ENCODE measurements around the gene RALGPS2.
A peak's percentile ranks its signal among the peaks of the same experiment; 100 is the strongest.

Gene RALGPS2

GRCh38 chr1:178724728-178725465 is at the start of gene RALGPS2:
RALGPS2 (plus strand) TSS chr1:178725244; CDS start chr1:178776765, 51,521 bp downstream.
- peak within 1 kb of the TSS; percentile 93 for H3K4me2 ChIP-seq (ENCODE audit: low read depth, low read length, poor library complexity, severe bottlenecking)
- no peaks in the 10 kb centered on the region for H3K9me3 ChIP-seq (ENCODE audit: insufficient read depth, low read length)
- peak within 1 kb of the TSS; percentile 83 for H3K9ac ChIP-seq (ENCODE audit: low read length)
- TF ChIP-seq, protein P1, sequence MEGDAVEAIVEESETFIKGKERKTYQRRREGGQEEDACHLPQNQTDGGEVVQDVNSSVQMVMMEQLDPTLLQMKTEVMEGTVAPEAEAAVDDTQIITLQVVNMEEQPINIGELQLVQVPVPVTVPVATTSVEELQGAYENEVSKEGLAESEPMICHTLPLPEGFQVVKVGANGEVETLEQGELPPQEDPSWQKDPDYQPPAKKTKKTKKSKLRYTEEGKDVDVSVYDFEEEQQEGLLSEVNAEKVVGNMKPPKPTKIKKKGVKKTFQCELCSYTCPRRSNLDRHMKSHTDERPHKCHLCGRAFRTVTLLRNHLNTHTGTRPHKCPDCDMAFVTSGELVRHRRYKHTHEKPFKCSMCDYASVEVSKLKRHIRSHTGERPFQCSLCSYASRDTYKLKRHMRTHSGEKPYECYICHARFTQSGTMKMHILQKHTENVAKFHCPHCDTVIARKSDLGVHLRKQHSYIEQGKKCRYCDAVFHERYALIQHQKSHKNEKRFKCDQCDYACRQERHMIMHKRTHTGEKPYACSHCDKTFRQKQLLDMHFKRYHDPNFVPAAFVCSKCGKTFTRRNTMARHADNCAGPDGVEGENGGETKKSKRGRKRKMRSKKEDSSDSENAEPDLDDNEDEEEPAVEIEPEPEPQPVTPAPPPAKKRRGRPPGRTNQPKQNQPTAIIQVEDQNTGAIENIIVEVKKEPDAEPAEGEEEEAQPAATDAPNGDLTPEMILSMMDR (IDR thresholded peaks at IDR 0.05; ENCODE audit: insufficient read depth, low read length, poor library complexity, severe bottlenecking): no peak
- TF ChIP-seq EZH2phosphoT487 (conservative IDR thresholded peaks at IDR 0.05; ENCODE audit: low read length): no peak
- H3K27me3 ChIP-seq (ENCODE audit: low read length): no peaks in the 10 kb centered on the region
- H3K27ac ChIP-seq (ENCODE audit: low read depth, low read length): peak within 1 kb of the TSS; percentile 80
- peaks cover 26% of the 10 kb centered on the region for H3F3A ChIP-seq (ENCODE audit: insufficient read depth)
- H3K79me2 ChIP-seq (ENCODE audit: insufficient read depth, low read length): peaks cover 45% of the 10 kb centered on the region
- H3K9me2 ChIP-seq (replicated peaks; ENCODE audit: insufficient read depth, low read length): no peaks in the 10 kb centered on the region
- no peaks in the 10 kb centered on the region for H4K20me1 ChIP-seq (ENCODE audit: low read depth, low read length)
- peak within 1 kb of the TSS; percentile 74 for H3K4me3 ChIP-seq (ENCODE audit: insufficient read depth, low read length, poor library complexity, severe bottlenecking)
- H3K36me3 ChIP-seq (ENCODE audit: low read length): peaks cover 12% of the 10 kb centered on the region
- H2AFZ ChIP-seq (ENCODE audit: low read depth, low read length, severe bottlenecking): peak within 1 kb of the TSS; percentile 15

GRCh38 chr1:178679237-178679636 is 45.8 kb upstream of the RALGPS2 start:
- no peaks in the 10 kb centered on the region for H4K20me1 ChIP-seq (ENCODE audit: low read depth, low read length)
- no peaks in the 10 kb centered on the region for H3K27me3 ChIP-seq (ENCODE audit: low read length)
- no peaks in the 10 kb centered on the region for H3K79me2 ChIP-seq (ENCODE audit: insufficient read depth, low read length)
- H3K4me2 ChIP-seq (ENCODE audit: low read depth, low read length, poor library complexity, severe bottlenecking): no peak overlapping the region
- TF ChIP-seq EZH2phosphoT487 (conservative IDR thresholded peaks at IDR 0.05; ENCODE audit: low read length): no peak
- TF ChIP-seq, protein P1 (IDR thresholded peaks at IDR 0.05; ENCODE audit: insufficient read depth, low read length, poor library complexity, severe bottlenecking): no peak
- H2AFZ ChIP-seq (ENCODE audit: low read depth, low read length, severe bottlenecking): no peak overlapping the region
- no peaks in the 10 kb centered on the region for H3F3A ChIP-seq (ENCODE audit: insufficient read depth)
- no peaks in the 10 kb centered on the region for H3K9me2 ChIP-seq (replicated peaks; ENCODE audit: insufficient read depth, low read length)
- no peaks in the 10 kb centered on the region for H3K36me3 ChIP-seq (ENCODE audit: low read length)
- H3K9me3 ChIP-seq (ENCODE audit: insufficient read depth, low read length): no peaks in the 10 kb centered on the region
- H3K9ac ChIP-seq (ENCODE audit: low read length): no peak overlapping the region
- no peak overlapping the region for H3K27ac ChIP-seq (ENCODE audit: low read depth, low read length)
- no peak overlapping the region for H3K4me3 ChIP-seq (ENCODE audit: insufficient read depth, low read length, poor library complexity, severe bottlenecking)

DNA sequence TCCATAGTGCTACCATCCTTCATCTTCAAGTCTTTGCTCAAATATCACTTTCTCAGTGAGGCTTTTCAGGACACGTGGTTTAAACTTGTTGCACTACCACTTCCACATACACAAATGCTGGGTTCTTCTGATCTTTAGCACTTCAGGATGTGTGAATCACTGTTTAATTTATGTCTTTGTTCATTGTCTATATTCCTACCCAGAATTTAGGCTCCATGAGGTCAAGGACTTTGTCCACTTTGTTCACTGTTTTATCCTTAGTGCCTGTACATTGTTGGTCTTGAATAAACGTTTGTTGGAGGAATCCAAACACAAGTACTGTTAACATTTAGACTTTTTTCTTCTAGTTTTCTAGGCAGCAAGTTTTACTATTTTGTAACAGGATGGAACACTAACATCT is 42.6 kb upstream of the RALGPS2 start:
- H3K79me2 ChIP-seq (ENCODE audit: insufficient read depth, low read length): no peaks in the 10 kb centered on the region

More for the DNA sequence above, 42.6 kb upstream of the RALGPS2 start:
- Histone ChIP-seq H3K27me3 (ENCODE audit: low read length) (no peaks in the 10 kb centered on the region), H3K9me2 (replicated peaks; ENCODE audit: insufficient read depth, low read length) (no peaks in the 10 kb centered on the region), H3K9me3 (ENCODE audit: insufficient read depth, low read length) (no peaks in the 10 kb centered on the region), H3F3A (ENCODE audit: insufficient read depth) (no peaks in the 10 kb centered on the region), H3K36me3 (ENCODE audit: low read length) (no peaks in the 10 kb centered on the region), H3K27ac (ENCODE audit: low read depth, low read length) (no peak overlapping the region), H2AFZ (ENCODE audit: low read depth, low read length, severe bottlenecking) (no peak overlapping the region), H3K4me3 (ENCODE audit: insufficient read depth, low read length, poor library complexity, severe bottlenecking) (no peak overlapping the region), H3K4me2 (ENCODE audit: low read depth, low read length, poor library complexity, severe bottlenecking) (no peak overlapping the region), H3K9ac (ENCODE audit: low read length) (no peak overlapping the region), H4K20me1 (ENCODE audit: low read depth, low read length) (no peaks in the 10 kb centered on the region)
- TF ChIP-seq, protein P1 (IDR thresholded peaks at IDR 0.05; ENCODE audit: insufficient read depth, low read length, poor library complexity, severe bottlenecking): no peak
- no peak for TF ChIP-seq EZH2phosphoT487 (conservative IDR thresholded peaks at IDR 0.05; ENCODE audit: low read length)

All from SU-DHL-6 (cell line).